ENCODE measurements around the gene HARBI1. TPM values are rescaled to one million over a fixed set of nuclear protein-coding genes. Genes with fewer than 3 reads are reported as not detected.

Gene HARBI1
- polyA plus RNA-seq, 1 donor from 2014 or later: 9.5 TPM

DNA sequence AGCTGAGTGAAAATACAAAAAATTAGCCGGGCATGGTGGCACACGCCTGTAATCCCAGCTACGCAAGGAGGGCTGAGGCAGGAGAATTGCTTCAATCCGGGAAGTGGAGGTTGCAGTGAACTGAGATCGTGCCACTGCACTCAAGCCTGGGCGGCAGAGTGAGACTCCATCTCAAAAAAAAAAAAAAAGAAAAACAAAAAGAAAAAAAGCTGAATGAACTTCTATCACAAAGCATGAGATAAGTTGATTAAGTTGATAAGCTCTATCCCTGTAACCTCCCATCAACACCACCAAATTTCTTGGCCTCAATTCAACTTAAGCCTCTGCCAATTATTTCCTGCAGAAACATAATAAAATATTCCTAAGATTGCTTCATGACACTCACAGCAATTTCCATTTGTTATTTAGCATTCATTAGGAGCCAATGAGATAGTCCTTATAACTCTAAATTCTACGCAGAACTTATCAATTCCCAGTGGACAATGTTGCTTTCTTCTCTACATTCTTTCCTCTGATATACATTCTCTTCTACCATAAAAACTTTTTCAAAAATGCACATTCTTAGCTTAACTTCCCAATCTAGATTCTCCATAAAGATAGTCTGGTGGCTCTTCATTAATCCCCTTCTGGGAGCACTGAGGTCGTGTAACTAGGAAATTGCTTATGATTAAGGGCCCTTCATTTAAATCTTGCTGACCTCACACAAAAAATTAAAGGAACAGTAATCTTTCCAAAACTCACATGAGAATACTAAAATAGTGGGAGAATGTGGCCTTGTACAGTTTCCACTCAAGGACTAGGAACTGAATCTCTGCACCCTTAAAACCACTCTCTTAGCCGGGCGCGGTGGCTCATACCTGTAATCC is 26.1 kb downstream of the HARBI1 start:
- Histone ChIP-seq H3F3A (ENCODE audit: insufficient read depth, low read length, poor library complexity, severe bottlenecking) (no peaks in the 10 kb centered on the region), H2AFZ (ENCODE audit: low read depth, low read length) (no peak overlapping the region), H3K27ac (ENCODE audit: low read length) (no peak overlapping the region), H3K4me3 (ENCODE audit: low read length) (no peak overlapping the region), H3K79me2 (replicated peaks; ENCODE audit: insufficient read depth, low read length) (peaks cover 70% of the 10 kb centered on the region), H3K9me2 (ENCODE audit: insufficient read depth, low read length) (no peaks in the 10 kb centered on the region), H3K36me3 (ENCODE audit: insufficient read depth, low read length) (no peaks in the 10 kb centered on the region), H3K9me3 (ENCODE audit: low read length) (no peaks in the 10 kb centered on the region), H3K27me3 (ENCODE audit: insufficient read depth, low read depth, low read length) (no peaks in the 10 kb centered on the region), H4K20me1 (ENCODE audit: insufficient read depth) (no peaks in the 10 kb centered on the region), H3K9ac (ENCODE audit: low read length) (no peak overlapping the region), H3K4me2 (ENCODE audit: low read length) (no peak overlapping the region)
- TF ChIP-seq EZH2 (IDR thresholded peaks at IDR 0.05; ENCODE audit: borderline replicate concordance, insufficient read depth, low read length, poor library complexity, severe bottlenecking) (no peak), TAF1 (IDR thresholded peaks at IDR 0.05; ENCODE audit: low read depth) (no peak), POLR2AphosphoS5 (IDR thresholded peaks at IDR 0.05) (no peak), RAD21 (conservative IDR thresholded peaks at IDR 0.05) (no peak), EP300 (conservative IDR thresholded peaks at IDR 0.05; ENCODE audit: poor library complexity, severe bottlenecking) (no peak), MXI1 (conservative IDR thresholded peaks at IDR 0.05; ENCODE audit: poor library complexity, severe bottlenecking) (no peak), CTCF (IDR thresholded peaks at IDR 0.05; ENCODE audit: poor library complexity, severe bottlenecking) (no peak)
- TF ChIP-seq, protein P1, sequence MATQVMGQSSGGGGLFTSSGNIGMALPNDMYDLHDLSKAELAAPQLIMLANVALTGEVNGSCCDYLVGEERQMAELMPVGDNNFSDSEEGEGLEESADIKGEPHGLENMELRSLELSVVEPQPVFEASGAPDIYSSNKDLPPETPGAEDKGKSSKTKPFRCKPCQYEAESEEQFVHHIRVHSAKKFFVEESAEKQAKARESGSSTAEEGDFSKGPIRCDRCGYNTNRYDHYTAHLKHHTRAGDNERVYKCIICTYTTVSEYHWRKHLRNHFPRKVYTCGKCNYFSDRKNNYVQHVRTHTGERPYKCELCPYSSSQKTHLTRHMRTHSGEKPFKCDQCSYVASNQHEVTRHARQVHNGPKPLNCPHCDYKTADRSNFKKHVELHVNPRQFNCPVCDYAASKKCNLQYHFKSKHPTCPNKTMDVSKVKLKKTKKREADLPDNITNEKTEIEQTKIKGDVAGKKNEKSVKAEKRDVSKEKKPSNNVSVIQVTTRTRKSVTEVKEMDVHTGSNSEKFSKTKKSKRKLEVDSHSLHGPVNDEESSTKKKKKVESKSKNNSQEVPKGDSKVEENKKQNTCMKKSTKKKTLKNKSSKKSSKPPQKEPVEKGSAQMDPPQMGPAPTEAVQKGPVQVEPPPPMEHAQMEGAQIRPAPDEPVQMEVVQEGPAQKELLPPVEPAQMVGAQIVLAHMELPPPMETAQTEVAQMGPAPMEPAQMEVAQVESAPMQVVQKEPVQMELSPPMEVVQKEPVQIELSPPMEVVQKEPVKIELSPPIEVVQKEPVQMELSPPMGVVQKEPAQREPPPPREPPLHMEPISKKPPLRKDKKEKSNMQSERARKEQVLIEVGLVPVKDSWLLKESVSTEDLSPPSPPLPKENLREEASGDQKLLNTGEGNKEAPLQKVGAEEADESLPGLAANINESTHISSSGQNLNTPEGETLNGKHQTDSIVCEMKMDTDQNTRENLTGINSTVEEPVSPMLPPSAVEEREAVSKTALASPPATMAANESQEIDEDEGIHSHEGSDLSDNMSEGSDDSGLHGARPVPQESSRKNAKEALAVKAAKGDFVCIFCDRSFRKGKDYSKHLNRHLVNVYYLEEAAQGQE (IDR thresholded peaks at IDR 0.05; ENCODE audit: borderline replicate concordance): no peak

DNA sequence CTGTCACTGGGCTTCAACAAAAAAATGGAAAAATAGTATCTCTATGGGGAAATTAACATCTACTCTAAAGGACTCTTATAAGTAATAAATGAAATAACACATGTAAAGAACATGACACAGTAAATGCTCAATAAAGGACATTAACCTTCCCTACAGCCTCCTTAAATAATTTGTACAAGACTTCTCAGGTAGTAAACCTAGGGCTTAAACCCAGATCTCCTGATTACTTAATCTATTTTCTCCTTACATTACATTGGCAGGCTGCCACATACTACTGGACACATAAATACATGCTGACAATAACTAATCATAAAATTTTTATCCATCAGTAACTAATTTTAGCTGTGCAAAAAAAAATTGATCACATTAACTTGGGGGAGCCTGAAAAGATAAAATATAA is 28.1 kb downstream of the HARBI1 start:
- no peaks in the 10 kb centered on the region for H3K36me3 ChIP-seq (ENCODE audit: insufficient read depth, low read length)
- H3K27me3 ChIP-seq (ENCODE audit: insufficient read depth, low read depth, low read length): no peaks in the 10 kb centered on the region
- no peaks in the 10 kb centered on the region for H3K9me2 ChIP-seq (ENCODE audit: insufficient read depth, low read length)
- H3K9me3 ChIP-seq (ENCODE audit: low read length): no peaks in the 10 kb centered on the region
- no peaks in the 10 kb centered on the region for H3F3A ChIP-seq (ENCODE audit: insufficient read depth, low read length, poor library complexity, severe bottlenecking)
- H3K9ac ChIP-seq (ENCODE audit: low read length): no peak overlapping the region
- no peak overlapping the region for H2AFZ ChIP-seq (ENCODE audit: low read depth, low read length)
- H3K27ac ChIP-seq (ENCODE audit: low read length): no peak overlapping the region
- no peak overlapping the region for H3K4me3 ChIP-seq (ENCODE audit: low read length)
- H3K4me2 ChIP-seq (ENCODE audit: low read length): no peak overlapping the region
- no peaks in the 10 kb centered on the region for H4K20me1 ChIP-seq (ENCODE audit: insufficient read depth)
- peaks cover 70% of the 10 kb centered on the region for H3K79me2 ChIP-seq (replicated peaks; ENCODE audit: insufficient read depth, low read length)
- TF ChIP-seq, protein P1 (IDR thresholded peaks at IDR 0.05; ENCODE audit: borderline replicate concordance): no peak
- no peak for TF ChIP-seq EZH2 (IDR thresholded peaks at IDR 0.05; ENCODE audit: borderline replicate concordance, insufficient read depth, low read length, poor library complexity, severe bottlenecking)
- TF ChIP-seq CTCF (IDR thresholded peaks at IDR 0.05; ENCODE audit: poor library complexity, severe bottlenecking): no peak
- TF ChIP-seq TAF1 (IDR thresholded peaks at IDR 0.05; ENCODE audit: low read depth): no peak
- no peak for TF ChIP-seq EP300 (conservative IDR thresholded peaks at IDR 0.05; ENCODE audit: poor library complexity, severe bottlenecking)
- no peak for TF ChIP-seq POLR2AphosphoS5 (IDR thresholded peaks at IDR 0.05)
- no peak for TF ChIP-seq MXI1 (conservative IDR thresholded peaks at IDR 0.05; ENCODE audit: poor library complexity, severe bottlenecking)
- TF ChIP-seq SMC3 (conservative IDR thresholded peaks at IDR 0.05; ENCODE audit: poor library complexity): no peak
- no peak for TF ChIP-seq RAD21 (conservative IDR thresholded peaks at IDR 0.05)
